Eye (tissue), 1 donor: ENCODE results near the gene FAM13B.
"Not testable (repeated sequence)": the region's sequence is repeated elsewhere in the genome, so short reads cannot be mapped to it uniquely, and the experiment has no call there.

Experiments used
- DNase-seq: peaks from one replicate; pipeline ENCODE4 v3.0.0-alpha.2; 2015

Gene FAM13B

GRCh38 chr5:137959488-137959887, 73.4 kb downstream of the FAM13B start:
- DNase-seq = no peak

GRCh38 chr5:137957948-137958347, 74.9 kb downstream of the FAM13B start:
- no peak for DNase-seq

- DNase-seq = no peak
Measured at GRCh38 chr5:137954131-137954879, 78.6 kb downstream of the FAM13B start.

- DNase-seq = no peak
Measured at GRCh38 chr5:137945825-137946224, 87.1 kb downstream of the FAM13B start.

- DNase-seq = not testable (repeated sequence)
Measured at GRCh38 chr5:137944280-137944679, 88.6 kb downstream of the FAM13B start.

- no peak for DNase-seq
Measured at GRCh38 chr5:137939331-137939730, 93.5 kb downstream of the FAM13B start.

GRCh38 chr5:137938751-137939143, 94.1 kb downstream of the FAM13B start:
- DNase-seq = no peak

- no peak for DNase-seq
Measured at GRCh38 chr5:137937994-137938750, 94.7 kb downstream of the FAM13B start.

GRCh38 chr5:137935694-137936093, 97.2 kb downstream of the FAM13B start:
- DNase-seq = no peak

- no peak for DNase-seq
Measured at GRCh38 chr5:137935190-137935589, 97.7 kb downstream of the FAM13B start.

- DNase-seq = no peak
Measured at GRCh38 chr5:137933491-137933911, 99.4 kb downstream of the FAM13B start.

GRCh38 chr5:137932800-137933199, 100.1 kb downstream of the FAM13B start:
- DNase-seq = no peak

- DNase-seq = no peak
Measured at GRCh38 chr5:137923856-137924255, 109.0 kb downstream of the FAM13B start.

- no peak for DNase-seq
Measured at GRCh38 chr5:137921931-137922330, 110.9 kb downstream of the FAM13B start.

- DNase-seq = no peak
Measured at GRCh38 chr5:137916923-137917322, 116.0 kb downstream of the FAM13B start.

GRCh38 chr5:137914758-137915157, 118.1 kb downstream of the FAM13B start:
- no peak for DNase-seq

- no peak for DNase-seq
Measured at GRCh38 chr5:137902408-137903133, 130.3 kb downstream of the FAM13B start.

- DNase-seq = no peak
Measured at GRCh38 chr5:137901011-137901817, 131.7 kb downstream of the FAM13B start.

GRCh38 chr5:137899493-137899892, 133.4 kb downstream of the FAM13B start:
- no peak for DNase-seq

- no peak for DNase-seq
Measured at GRCh38 chr5:137896560-137896959, 136.3 kb downstream of the FAM13B start.

- no peak for DNase-seq
Measured at GRCh38 chr5:137894586-137894985, 138.3 kb downstream of the FAM13B start.

GRCh38 chr5:137891849-137892248, 141.0 kb downstream of the FAM13B start:
- DNase-seq = no peak

- DNase-seq = no peak
Measured at GRCh38 chr5:137890845-137891244, 142.0 kb downstream of the FAM13B start.
